Astrocyte (in vitro differentiated cells and primary cell): ENCODE measurements around the gene KIAA1217. TPM values are rescaled to one million over a fixed set of nuclear protein-coding genes. Genes with fewer than 3 reads are reported as not detected.

Experiments used
- DNase-seq: peaks from one replicate; pipeline ENCODE4 v3.0.0-alpha.2; 2010; ENCODE audit warnings: low read depth
- FAIRE-seq: peaks from 2 replicates; lab custom pipeline; 2011; peaks lifted over from hg19 to GRCh38; lab: Jason Lieb, UNC
- H2AFZ ChIP-seq: 2 replicates; pipeline ENCODE4 v1.6.0; 2012; ENCODE audit warnings: low read depth, low read length, inconsistent platforms
- H3K27ac ChIP-seq: 2 replicates; pipeline ENCODE4 v1.5.1; 2011; ENCODE audit warnings: low read depth, low read length, inconsistent platforms
- H3K27me3 ChIP-seq: 2 replicates; pipeline ENCODE4 v1.6.0; 2011; ENCODE audit warnings: low read length, inconsistent platforms; ENCODE audit not compliant: insufficient read depth
- H3K36me3 ChIP-seq: 2 replicates; pipeline ENCODE4 v1.5.1; 2011; ENCODE audit warnings: low read length, inconsistent platforms; ENCODE audit not compliant: insufficient read depth
- H3K4me1 ChIP-seq: 2 replicates; pipeline ENCODE4 v1.5.1; 2011; ENCODE audit warnings: low read length, inconsistent platforms; ENCODE audit not compliant: insufficient read depth
- H3K4me2 ChIP-seq: 2 replicates; pipeline ENCODE4 v1.6.0; 2012; ENCODE audit warnings: low read length, inconsistent platforms
- H3K4me3 ChIP-seq: 2 replicates; pipeline ENCODE4 v1.5.1; 2011; ENCODE audit warnings: low read depth, mild to moderate bottlenecking, low read length, inconsistent platforms; ENCODE audit not compliant: insufficient read depth
- H3K79me2 ChIP-seq: 2 replicates; pipeline ENCODE4 v1.6.0; 2012; ENCODE audit warnings: mild to moderate bottlenecking, low read length, inconsistent platforms; ENCODE audit not compliant: insufficient read depth
- H3K9ac ChIP-seq: 2 replicates; pipeline ENCODE4 v1.6.0; 2012; ENCODE audit warnings: mild to moderate bottlenecking, low read length, inconsistent platforms
- H3K9me3 ChIP-seq: 2 replicates; pipeline ENCODE4 v1.5.1; 2012; ENCODE audit warnings: low read depth, mild to moderate bottlenecking, low read length, inconsistent platforms; ENCODE audit not compliant: insufficient read depth
- H4K20me1 ChIP-seq: 2 replicates; pipeline ENCODE4 v1.6.0; 2012; ENCODE audit warnings: low read length, inconsistent platforms; ENCODE audit not compliant: insufficient read depth
- H3K27ac Mint-ChIP-seq: one replicate; pipeline ENCODE4 v1.8.0; 2021; ENCODE audit warnings: mild to moderate bottlenecking, mixed read lengths; ENCODE audit not compliant: unreplicated experiment
- H3K27me3 Mint-ChIP-seq: one replicate; pipeline ENCODE4 v1.8.0; 2021; ENCODE audit warnings: low read depth, mixed read lengths; ENCODE audit not compliant: unreplicated experiment
- H3K36me3 Mint-ChIP-seq: one replicate; pipeline ENCODE4 v1.8.0; 2021; ENCODE audit warnings: low read depth, mixed read lengths; ENCODE audit not compliant: unreplicated experiment
- H3K4me1 Mint-ChIP-seq: one replicate; pipeline ENCODE4 v1.8.0; 2021; ENCODE audit warnings: low read depth, mixed read lengths; ENCODE audit not compliant: unreplicated experiment
- H3K4me3 Mint-ChIP-seq: one replicate; pipeline ENCODE4 v1.8.0; 2021; ENCODE audit warnings: mild to moderate bottlenecking, moderate library complexity, mixed read lengths; ENCODE audit not compliant: unreplicated experiment
- H3K9me3 Mint-ChIP-seq: one replicate; pipeline ENCODE4 v1.8.0; 2021; ENCODE audit warnings: mild to moderate bottlenecking, mixed read lengths; ENCODE audit not compliant: unreplicated experiment
- EZH2 ChIP-seq: IDR thresholded peaks from 2 replicates; pipeline ENCODE4 v1.6.1; 2012; ENCODE audit warnings: mild to moderate bottlenecking, low read length, inconsistent platforms; ENCODE audit not compliant: insufficient read depth
- total RNA-seq: library from RNA; stranded (reverse); gene quantifications from 2 replicates; pipeline ENCODE4 v1.2.1, GENCODE V29; 2021
- TF ChIP-seq, protein P1 (sequence below): IDR thresholded peaks from 2 replicates; pipeline ENCODE4 v1.5.1; 2011; ENCODE audit warnings: low read depth, mild to moderate bottlenecking, inconsistent platforms, low read length, moderate library complexity; ENCODE audit not compliant: insufficient read depth

KIAA1217 gene
- total RNA-seq, 1 donor from 2014 or later: 31.8 TPM

DNA sequence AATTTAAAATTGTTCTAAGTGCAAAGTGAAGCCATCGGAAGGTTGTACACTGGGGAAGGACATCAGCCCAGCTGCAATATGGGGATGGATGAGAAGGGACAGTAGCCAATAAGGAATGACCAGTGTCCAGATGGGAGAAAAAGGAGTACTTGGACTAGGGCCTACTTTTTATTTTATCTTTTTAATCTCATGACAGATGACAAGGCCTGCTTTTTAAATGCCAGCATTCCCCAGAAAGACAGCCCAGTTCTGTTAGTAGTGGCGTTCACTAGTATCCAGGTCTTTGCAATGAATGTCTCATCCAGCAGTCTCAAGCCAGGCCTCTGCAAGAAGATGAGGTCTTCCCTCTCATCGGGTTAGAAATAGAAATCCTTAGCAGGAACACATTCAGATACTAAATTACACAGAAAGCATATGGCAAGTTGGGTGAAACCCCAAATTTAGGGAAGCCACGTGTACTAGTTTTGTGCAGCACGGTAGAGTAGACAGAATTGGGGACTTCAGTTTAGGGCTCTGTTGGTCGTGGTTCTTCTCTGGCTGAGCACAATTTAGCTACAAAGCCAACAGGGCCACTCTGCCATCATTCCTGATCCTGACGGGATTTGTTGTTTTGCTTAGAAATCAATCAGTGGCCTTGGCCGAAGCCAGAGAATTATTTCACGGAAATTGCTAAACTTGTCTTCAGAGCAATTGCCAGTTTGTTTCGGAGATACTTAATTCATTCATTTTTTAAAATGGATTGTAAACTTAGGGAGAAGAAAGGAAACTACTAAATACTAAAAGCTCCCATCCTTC lies 286.9 kb downstream of the KIAA1217 start:
- H3K36me3 Mint-ChIP-seq: peaks cover 23% of the 10 kb centered on the region
- no peak overlapping the region for H3K27ac ChIP-seq
- H4K20me1 ChIP-seq: peaks cover 34% of the 10 kb centered on the region
- FAIRE-seq (no peak), DNase-seq (no peak)
- H3K36me3 ChIP-seq: peaks cover 14% of the 10 kb centered on the region
- H3K27ac Mint-ChIP-seq: no peak overlapping the region
- H3K9me3 ChIP-seq: no peaks in the 10 kb centered on the region
- no peak overlapping the region for H3K4me3 ChIP-seq
- H2AFZ ChIP-seq: no peak overlapping the region
- TF ChIP-seq, protein P1, sequence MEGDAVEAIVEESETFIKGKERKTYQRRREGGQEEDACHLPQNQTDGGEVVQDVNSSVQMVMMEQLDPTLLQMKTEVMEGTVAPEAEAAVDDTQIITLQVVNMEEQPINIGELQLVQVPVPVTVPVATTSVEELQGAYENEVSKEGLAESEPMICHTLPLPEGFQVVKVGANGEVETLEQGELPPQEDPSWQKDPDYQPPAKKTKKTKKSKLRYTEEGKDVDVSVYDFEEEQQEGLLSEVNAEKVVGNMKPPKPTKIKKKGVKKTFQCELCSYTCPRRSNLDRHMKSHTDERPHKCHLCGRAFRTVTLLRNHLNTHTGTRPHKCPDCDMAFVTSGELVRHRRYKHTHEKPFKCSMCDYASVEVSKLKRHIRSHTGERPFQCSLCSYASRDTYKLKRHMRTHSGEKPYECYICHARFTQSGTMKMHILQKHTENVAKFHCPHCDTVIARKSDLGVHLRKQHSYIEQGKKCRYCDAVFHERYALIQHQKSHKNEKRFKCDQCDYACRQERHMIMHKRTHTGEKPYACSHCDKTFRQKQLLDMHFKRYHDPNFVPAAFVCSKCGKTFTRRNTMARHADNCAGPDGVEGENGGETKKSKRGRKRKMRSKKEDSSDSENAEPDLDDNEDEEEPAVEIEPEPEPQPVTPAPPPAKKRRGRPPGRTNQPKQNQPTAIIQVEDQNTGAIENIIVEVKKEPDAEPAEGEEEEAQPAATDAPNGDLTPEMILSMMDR: no peak
- TF ChIP-seq EZH2: no peak
- no peak overlapping the region for H3K4me3 Mint-ChIP-seq
- H3K4me1 Mint-ChIP-seq: peaks cover 6% of the 10 kb centered on the region
- no peaks in the 10 kb centered on the region for H3K27me3 ChIP-seq
- H3K4me2 ChIP-seq: no peak overlapping the region
- no peak overlapping the region for H3K9ac ChIP-seq
- no peaks in the 10 kb centered on the region for H3K27me3 Mint-ChIP-seq
- H3K4me1 ChIP-seq: peaks cover 2% of the 10 kb centered on the region
- no peaks in the 10 kb centered on the region for H3K9me3 Mint-ChIP-seq
- peaks cover 9% of the 10 kb centered on the region for H3K79me2 ChIP-seq

DNA sequence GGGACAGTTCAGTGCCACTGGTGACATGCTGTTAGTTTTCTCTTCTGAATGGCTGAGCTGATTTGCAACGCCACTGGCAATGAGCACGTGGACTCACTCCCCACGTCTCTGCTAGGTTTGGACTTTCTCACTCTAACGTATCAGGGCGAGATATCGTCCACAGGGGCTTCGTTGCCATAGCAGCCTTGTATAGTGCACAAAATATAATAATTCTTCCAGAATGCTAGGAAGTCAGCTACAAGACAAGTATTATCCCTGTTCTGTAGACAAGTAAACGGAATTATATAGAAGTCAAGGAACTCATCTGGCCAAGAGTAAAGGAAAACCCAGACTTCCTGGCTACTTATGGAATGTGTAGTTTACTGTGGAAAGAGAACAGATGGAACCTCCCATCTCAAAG lies 288.0 kb downstream of the KIAA1217 start:
- peaks cover 5% of the 10 kb centered on the region for H3K79me2 ChIP-seq
- no peak overlapping the region for H3K9ac ChIP-seq
- no peaks in the 10 kb centered on the region for H3K27me3 ChIP-seq
- Mint-ChIP-seq H3K27me3 (no peaks in the 10 kb centered on the region), H3K27ac (no peak overlapping the region), H3K4me1 (peaks cover under 1% of the 10 kb centered on the region), H3K4me3 (no peak overlapping the region), H3K36me3 (peaks cover 23% of the 10 kb centered on the region), H3K9me3 (no peaks in the 10 kb centered on the region)
- no peak overlapping the region for H3K27ac ChIP-seq
- peaks cover 27% of the 10 kb centered on the region for H4K20me1 ChIP-seq
- no peak overlapping the region for H3K4me2 ChIP-seq
- H3K4me1 ChIP-seq: no peaks in the 10 kb centered on the region
- no peak overlapping the region for H2AFZ ChIP-seq
- peaks cover 14% of the 10 kb centered on the region for H3K36me3 ChIP-seq
- DNase-seq (no peak), FAIRE-seq (no peak)
- H3K4me3 ChIP-seq: no peak overlapping the region
- TF ChIP-seq, protein P1: no peak
- no peak for TF ChIP-seq EZH2
- H3K9me3 ChIP-seq: no peaks in the 10 kb centered on the region
